Eye (tissue), 1 donor: ENCODE results near the gene TTC7B.
"Not testable (repeated sequence)": the region's sequence is repeated elsewhere in the genome, so short reads cannot be mapped to it uniquely, and the experiment has no call there.

Experiments
- DNase-seq: peaks from one replicate; pipeline ENCODE4 v3.0.0-alpha.2; 2015

TTC7B gene

GRCh38 chr14:90815822-90816662, at the start of gene TTC7B:
TTC7B (minus strand) TSS chr14:90816430; CDS start chr14:90816295, 135 bp downstream.
- DNase-seq: peak; percentile 78

- DNase-seq: no peak
Measured at GRCh38 chr14:90864741-90865140, 48.5 kb upstream of the TTC7B start.

DNA sequence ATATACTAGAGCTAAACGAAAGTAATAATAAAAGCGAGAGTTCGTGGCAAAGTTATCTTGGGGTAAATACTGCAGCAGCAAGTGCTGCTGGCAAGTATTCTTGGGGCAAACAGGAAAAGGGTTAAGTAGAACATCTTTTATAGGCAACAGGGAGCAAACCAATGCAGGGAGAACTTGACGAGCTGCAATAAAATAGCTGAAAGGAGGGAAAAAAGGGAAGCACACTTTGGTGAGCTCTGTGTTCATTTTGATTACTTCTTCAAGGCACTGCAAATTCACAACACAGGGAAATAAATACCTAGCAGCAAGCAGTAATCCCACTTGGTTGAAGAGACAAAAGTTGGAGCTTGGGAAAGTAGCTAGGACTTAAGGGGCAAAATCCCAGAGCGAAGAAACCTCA, 42.3 kb upstream of the TTC7B start:
- DNase-seq: no peak

GRCh38 chr14:90857866-90858265, 41.6 kb upstream of the TTC7B start:
- no peak for DNase-seq

- DNase-seq: not testable (repeated sequence)
Measured at GRCh38 chr14:90856115-90856514, 39.9 kb upstream of the TTC7B start.

GRCh38 chr14:90853116-90853515, 36.9 kb upstream of the TTC7B start:
- DNase-seq: no peak

DNA sequence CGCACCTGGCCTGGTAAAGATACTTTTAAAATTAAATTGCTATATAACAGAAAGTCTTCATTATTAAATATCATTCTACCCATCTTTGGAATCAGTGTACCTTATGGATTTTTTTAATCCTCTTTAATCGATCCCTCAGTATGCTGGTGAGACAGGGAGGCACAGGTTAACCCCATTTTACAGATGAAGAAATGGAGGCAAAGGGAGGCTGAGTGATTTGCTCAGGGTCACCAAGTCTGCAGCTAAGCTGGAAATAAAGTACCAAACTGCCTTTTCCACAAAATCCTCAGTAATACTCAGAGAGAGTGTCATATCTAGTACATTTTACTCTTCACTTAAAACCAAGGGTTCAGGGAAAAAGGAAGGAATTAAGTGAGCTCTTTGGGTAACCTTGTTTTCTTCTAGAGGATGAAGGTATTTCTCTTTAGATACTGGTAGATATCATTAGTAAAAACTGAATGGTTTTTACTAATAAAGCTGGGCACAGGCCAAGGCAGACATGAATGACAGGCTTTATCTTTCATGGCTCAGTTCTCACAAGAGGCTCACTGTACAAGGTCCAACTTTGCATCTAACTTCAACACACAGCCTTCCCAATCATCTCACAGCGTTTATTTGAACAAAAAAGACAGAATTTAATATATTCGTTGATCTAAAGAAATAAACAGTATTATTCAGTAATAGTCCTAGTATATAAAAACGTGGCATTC, 35.3 kb upstream of the TTC7B start:
- DNase-seq: no peak

DNA sequence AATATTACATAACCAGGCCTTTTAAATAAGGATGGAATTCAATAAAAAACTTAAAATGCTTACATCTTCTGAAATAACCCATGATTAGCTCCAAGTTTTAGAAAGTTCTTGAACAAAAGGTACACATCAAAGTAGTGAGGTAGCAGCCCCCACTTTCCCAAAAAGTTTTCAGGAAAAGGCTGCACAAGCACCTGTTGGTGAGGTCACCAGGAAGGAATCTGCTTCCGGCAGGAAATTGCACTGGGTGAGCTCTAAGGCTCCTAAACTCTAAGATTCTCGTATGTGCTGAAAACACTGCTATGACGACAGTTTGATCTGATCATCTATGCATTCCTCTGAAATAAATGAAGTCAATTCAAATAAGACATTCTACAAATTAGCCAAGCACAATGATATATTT, 34.3 kb upstream of the TTC7B start:
- DNase-seq: peak; percentile 40

GRCh38 chr14:90849787-90850444, 33.7 kb upstream of the TTC7B start:
- DNase-seq: no peak

GRCh38 chr14:90848944-90849731, 32.9 kb upstream of the TTC7B start:
- DNase-seq: no peak

DNA sequence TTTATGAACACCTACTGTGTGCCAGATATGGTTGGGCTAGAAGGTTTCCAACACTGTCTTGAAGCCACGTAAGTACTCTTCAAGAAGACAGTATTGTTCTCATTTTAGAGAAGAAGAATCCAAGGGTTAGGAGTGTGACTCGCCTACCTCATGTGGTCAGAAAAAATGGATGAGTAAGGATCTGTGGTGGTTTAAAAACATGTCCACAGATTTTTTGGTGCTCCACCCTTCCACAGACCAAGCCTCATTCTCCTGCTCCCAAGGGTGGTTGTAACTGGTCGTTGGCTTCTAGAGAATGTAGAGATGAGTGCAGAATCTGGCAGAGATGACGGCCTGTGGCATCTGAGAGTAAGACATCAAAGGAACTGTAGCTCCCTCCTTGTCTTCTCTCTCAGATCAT, 30.3 kb upstream of the TTC7B start:
- DNase-seq: no peak

DNA sequence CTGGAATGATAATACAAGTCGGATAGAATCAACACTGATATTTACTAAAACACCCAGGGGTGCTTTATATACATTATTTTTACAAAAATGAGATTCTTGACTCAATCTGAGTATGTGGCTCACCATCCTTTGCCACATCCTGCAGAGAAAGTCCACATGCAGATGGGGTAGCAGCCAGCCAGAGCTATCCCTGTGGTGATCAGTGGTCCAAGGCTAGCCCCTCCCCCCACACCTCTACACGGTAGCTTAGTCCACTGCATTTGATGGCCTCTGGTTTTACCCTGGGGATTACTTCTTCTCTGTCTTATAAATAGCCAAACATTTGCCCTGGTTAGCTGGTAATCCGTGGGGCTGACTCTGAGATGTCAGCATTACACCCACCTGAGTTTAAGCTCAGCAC, 28.1 kb upstream of the TTC7B start:
- DNase-seq: no peak

GRCh38 chr14:90842726-90843125, 26.5 kb upstream of the TTC7B start:
- DNase-seq: no peak

DNA sequence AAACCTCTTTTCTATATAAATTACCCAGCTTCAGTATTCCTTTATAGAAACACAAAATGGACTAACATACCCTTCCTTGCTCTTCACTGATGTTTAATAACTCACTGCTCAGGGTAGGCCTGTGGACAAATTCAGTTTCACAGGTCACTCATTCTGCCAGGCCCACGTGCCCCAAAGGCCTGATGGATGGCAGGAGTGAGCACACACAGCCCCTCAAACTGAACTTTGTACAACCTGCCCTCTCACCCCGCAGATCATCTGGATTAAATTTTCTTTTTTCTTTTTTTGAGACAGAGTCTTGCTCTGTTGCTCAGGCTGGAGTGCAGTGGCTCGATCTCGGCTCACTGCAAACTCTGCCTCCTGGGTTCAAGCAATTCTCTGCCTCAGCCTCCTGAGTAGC, 24.4 kb upstream of the TTC7B start:
- DNase-seq: not testable (repeated sequence)

GRCh38 chr14:90839889-90840266, 23.6 kb upstream of the TTC7B start:
- DNase-seq: no peak

DNA sequence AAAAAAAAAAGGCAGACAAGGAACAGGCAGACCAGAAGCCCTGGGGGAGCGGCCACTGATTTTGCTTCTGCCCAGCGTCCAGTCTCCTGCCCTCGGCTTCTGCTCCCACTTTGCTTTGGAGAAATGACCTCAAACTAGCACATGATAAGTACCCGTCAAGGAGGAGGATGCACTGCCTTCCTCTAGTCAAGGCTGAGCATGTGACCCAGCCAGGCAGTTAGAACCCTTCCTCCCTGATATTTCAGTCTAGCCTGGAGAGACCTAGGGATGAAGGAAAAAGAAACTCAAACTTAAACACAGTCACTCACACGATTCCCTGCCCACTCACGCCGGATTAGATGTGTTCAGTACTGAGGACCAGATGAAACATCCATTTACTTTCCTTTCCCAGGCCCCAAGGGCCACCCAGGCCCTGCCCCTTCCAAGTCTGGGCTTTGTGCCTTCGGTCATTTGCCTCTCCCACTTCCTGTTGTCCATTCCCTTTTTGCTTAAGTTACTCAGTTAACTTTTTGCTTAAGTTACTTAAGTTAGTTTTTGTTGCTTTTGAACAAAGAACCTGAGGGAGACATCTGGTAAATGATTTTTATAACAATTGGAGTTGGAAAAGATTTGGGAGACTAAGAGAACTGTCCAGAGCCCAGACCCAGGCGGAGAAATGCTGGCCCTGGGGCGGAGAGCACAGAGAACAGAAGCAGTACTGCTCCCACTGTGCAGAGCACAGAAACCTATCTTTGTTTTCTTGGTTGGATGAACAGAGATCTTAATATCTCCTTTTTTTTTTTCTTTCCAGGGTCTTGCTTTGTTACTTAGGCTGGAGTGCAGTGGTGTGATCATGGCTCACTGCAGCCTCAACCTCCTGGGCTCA, 23.0 kb upstream of the TTC7B start:
- DNase-seq: no peak

DNA sequence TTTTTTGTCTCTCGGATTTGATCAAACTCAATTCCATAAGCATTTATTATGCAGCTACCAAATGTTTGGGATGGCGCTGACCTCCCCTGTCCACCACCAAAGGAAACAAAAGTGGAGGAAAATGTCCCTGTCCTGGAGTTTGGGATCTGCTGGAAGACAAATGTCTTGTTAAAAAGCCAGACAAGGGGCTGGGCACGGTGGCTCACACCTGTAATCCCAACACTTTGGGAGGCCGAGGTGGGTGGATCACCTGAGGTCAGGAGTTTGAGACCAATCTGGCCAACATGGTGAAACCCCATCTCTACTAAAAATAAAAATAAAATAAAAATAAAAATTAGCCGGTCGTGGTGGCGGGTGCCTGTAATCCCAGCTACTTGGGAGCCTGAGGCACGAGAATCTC, 22.3 kb upstream of the TTC7B start:
- not testable (repeated sequence) for DNase-seq

DNA sequence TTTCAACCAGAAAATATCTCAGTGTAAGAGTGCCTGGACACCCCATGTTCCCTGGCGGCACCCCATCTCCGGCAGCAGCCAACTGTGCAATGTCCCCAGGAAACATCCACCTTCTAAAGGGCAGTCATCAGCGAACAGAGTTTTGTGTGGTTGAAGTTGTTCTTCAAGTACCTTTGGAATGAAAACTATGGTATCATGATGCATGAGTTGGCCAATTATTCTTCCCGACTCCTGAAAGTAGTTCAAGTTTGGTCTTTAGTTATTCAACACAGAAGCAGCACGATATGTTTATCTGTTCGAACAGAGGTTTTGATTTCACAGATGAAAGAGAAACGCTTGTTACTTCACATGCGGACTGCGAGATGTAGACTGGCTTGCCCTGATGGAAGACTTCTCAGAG, 21.1 kb upstream of the TTC7B start:
- DNase-seq: no peak

GRCh38 chr14:90836692-90837063, 20.4 kb upstream of the TTC7B start:
- DNase-seq: no peak

- no peak for DNase-seq
Measured at GRCh38 chr14:90831821-90832220, 15.6 kb upstream of the TTC7B start.

DNA sequence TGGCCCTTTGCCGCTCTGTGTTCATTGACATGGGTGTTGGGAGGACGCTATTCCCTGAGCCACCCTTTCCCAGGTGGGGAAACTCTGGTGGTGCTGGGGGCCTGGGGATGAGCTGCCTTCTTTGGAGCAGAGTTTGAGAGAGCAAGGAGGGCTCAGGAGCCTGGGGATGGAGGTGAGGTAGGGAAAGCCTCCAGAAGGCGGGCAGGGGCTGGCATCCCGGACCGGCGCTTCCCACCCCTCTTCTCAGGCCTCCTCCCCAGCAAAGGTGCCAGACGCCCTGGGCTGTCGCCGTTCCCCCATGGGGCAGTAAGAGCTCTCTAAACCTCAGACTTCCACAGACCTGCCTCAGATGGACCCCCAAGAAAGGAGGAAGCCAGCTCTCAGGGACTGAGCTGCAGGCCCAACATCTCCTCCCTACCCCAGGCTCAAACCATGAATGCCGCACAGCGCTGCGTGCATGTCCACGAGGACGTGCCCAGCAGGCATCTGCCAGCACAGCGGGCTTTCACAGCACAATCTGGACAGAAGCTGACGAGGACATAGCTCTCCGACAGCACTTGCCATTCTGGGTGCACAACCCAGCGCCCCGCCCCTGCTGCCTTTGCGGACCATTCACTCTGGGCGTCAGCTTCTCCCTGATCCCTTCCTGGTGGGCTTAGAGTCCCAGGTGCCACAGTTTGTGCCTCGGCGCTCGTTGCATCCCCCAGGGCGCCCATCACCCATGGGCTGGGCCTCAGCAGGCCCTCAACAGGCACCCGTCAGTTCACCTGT, 14.9 kb upstream of the TTC7B start:
- no peak for DNase-seq
